HG03342 (cell line): Measurements from ENCODE around the gene UBE2D2.

ENCODE experiments used
- ATAC-seq: cut with Tn5 transposase; IDR thresholded peaks from one replicate; pipeline ENCODE4 v1.9.1; 2021; ENCODE audit warnings: mild to moderate bottlenecking, moderate library complexity; ENCODE audit not compliant: unreplicated experiment

UBE2D2 gene

GRCh38 chr5:139646111-139646510, 85.0 kb downstream of the UBE2D2 start:
- no peak for ATAC-seq

DNA sequence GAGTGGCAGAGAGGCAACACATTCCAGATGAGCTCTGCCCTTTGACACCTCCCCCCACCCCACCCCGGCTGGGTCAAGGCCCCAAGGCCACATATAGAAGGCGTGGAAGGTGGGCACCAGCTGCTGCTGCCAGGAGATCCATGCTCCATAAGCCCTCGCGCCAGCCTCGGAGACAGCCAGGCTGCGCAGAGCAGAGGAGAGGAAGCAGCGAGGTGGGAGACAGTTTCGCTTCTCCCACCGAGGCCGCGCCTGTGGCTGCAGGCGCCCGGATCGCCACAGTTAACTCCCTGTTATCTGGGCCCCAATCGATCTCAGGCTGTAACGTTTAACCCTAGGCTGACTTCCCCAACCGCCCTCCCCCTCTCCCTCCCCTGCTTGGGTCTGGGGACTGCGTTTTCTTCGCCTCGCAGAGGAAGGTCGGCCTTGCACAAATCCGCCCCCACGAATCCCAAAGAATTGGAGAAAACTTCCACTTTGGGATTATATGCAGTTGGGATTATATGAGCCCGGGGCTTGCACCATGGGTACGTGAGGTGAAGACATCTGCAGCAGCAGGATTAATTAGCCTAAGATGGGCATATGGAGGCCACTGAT, 85.9 kb downstream of the UBE2D2 start:
- ATAC-seq: no peak

GRCh38 chr5:139647506-139648204, 86.5 kb downstream of the UBE2D2 start:
- no peak for ATAC-seq

GRCh38 chr5:139648205-139649081, 87.3 kb downstream of the UBE2D2 start, which contains the start of gene CXXC5:
TSS of gene CXXC5 (plus strand) at chr5:139648349. CDS start at chr5:139680524, 32,175 bp downstream.
- ATAC-seq: no peak

- ATAC-seq: no peak
Measured at GRCh38 chr5:139649082-139649991, 88.2 kb downstream of the UBE2D2 start.

GRCh38 chr5:139650031-139650688, 89.0 kb downstream of the UBE2D2 start:
- no peak for ATAC-seq

GRCh38 chr5:139650689-139651042, 89.5 kb downstream of the UBE2D2 start:
- ATAC-seq: no peak

DNA sequence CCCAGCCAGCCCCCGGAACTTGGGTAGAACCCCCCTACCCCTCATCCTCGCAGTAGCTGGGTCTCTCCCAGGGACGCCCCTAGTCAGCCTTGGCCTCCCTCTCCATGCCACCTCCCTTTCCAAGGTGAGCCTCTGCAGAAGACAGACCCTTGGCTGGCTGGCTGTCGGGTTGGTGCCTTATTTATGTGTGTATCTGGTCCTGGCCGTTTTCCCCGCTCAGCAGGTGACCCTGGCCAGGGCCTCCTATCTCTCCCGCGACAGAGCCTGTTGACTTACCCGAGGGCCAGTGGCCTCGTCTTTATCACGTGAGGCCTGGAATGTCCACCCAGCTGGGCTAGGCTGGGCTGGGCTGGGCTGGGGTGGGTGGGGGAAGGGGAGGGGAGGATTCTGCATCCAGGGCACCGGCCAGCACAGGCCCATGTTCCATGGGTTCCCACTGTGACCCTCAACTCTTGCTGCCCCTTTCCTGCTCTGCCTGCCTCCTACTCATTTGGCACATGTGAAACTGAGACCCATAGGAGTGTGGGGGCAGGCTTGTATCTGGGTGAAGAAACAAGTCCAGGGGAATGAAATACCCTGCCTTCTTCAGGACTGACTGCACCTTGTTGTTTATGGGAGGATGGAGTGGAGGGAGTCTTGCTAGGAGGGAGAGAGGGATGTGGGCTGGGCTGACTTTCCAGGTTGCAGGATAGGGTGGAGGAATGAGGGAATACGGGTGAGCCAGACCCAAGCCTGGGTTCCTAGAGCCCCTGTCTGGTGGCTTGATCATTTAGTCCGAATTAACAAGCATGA, 90.1 kb downstream of the UBE2D2 start:
- ATAC-seq: peak; percentile 0

DNA sequence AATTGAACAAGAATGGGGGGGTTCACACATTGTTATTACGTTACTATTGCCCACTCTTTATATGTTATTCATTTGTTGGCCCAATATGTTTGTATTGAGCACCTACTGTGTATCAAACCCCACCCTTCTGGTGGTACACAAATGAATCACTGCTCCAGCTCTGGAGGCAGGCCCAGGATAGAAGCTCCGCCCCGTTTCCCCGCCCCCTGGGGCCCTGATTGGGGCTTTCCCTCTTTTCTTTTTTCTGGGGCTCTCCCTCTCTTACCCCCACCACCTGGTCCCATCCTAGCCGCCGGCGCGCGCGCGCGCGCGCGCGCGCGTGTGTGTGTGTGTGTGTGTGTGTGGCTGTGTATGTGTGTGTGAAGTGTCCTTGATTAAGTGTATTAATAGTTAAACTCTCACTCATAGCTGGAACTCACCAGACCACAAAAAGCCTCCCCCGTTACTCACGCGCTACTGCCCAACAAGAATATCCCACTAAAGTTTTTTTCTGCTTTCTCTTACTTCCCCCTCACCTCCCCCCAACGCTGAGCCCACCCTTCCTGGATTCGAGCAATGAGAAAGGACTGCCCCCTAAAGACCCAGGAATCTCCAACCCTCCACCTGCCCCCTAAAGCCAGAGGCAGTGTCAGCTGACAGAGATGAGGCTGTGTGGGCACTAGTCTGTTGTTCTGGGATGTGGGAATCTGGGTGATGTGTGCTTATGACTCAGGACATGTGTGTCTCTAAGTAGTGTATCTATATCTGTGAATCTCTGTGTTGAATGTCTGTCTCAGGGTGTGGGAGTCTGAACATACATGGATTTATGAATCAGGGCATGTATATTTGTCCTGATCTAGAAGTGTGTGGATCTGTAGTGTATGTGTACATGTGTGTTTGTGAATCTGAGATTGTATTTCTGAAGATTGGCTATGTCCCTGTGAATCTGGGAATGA, 91.0 kb downstream of the UBE2D2 start:
- peak; percentile 48 for ATAC-seq

DNA sequence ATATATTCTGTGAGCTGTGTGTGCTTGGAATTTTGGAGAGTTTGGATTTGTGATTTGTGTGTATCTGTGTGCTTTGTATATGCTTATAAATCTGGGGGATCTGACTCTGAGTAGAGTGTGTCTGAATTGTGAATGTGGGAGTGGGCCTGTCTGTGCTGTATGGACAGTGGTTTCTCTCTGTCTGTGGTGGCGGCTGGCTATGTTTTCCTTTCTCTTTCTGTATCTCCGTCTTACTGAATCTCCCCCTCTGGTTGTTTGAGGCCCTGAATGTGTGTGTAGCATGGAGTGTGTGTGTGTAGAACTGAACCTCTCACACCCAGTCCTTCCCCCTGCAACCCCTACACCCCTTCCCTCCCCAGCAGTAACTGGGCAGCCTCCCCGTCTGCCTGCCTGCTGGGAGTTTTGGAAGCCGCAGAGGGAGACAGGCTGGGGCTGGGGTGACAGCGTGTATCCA, 91.7 kb downstream of the UBE2D2 start:
- ATAC-seq: peak; percentile 38

- ATAC-seq: no peak
Measured at GRCh38 chr5:139653616-139654015, 92.5 kb downstream of the UBE2D2 start.

DNA sequence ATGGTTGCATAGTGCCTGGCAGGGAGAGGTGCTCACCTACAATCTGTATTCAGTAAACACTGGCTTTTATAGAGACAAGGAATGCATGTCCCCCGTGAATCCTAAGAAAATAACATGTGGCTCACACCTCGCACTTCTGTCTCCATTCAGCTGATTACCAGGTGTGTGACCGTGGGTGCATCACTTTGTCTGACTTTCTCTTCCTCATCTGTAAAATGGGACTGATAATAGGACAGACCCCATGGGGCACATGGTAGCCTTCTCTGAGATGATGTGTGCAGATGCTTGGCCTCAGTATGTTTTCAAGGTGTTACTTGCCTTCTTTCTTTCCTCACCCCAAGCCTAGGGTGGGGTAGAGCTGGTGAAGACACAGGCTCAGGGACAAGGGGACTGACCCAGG, 93.3 kb downstream of the UBE2D2 start:
- no peak for ATAC-seq

GRCh38 chr5:139654871-139655491, 93.8 kb downstream of the UBE2D2 start:
- no peak for ATAC-seq

GRCh38 chr5:139655727-139656271, 94.7 kb downstream of the UBE2D2 start:
- no peak for ATAC-seq

DNA sequence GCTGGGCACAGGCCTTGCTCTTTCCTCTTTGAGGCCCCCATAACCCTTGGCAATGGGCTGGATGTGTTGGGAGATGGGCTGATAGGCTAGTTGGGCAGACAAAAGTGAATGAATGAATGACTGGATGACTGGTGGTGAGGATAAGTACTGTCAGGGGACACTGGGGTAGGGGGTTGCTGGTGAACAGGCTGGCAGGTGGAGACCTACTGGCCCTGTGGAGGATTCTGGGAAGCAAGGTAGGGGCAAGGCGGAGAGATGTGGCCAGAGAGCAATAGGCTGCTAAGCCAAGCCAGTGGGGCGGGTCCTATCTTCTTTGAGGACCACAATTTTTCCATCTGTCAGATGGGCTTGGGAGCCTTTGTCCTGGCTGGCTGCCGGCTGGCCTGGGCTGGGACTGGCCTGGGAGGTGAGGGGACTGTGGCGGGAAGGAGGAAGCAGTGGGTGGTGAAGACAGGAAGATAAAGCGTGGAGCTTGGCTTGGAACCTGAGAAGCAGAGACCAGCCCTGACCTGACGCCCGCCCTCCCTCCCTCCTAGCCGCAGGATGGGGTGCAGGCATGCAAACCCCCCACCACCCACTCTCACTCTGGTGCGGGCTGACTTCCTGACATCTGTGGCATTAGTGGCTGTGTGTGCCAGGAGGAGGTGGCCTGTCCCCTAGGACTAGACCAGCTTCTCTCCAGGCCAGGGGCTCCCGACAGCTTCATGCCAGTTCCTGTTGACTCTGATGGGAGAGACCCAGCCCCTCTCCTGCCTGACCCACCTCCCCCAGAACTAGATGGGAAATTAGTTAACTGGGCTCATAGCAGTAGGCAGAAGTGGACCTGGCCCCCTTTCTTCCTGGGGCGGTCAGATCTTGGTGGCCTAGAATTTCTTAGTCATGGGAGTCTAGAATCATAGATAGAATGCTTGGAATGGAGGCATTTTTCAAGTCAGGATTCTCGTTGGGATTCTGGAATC, 96.5 kb downstream of the UBE2D2 start:
- ATAC-seq: no peak

- ATAC-seq: no peak
Measured at GRCh38 chr5:139658501-139658927, 97.4 kb downstream of the UBE2D2 start.
